Pancreas (tissue), 10 donors: ENCODE results near the gene SLC4A2. TPM values are rescaled to one million over a fixed set of nuclear protein-coding genes. Genes with fewer than 3 reads are reported as not detected.

Experiments
- ATAC-seq, 4 donors: fragments of 200-7000 bp; cut with Tn5 transposase; one replicate each; pipeline versions ENCODE4 v1.8.0 to v1.9.1; 2020; ENCODE audit warnings: mild to moderate bottlenecking in 4 of 4, moderate library complexity in 4 of 4
- DNase-seq, 6 donors: peaks; one replicate each; pipeline ENCODE4 v3.0.0-alpha.2; 2020
- FAIRE-seq: peaks from 2 replicates; lab custom pipeline; 2012; peaks lifted over from hg19 to GRCh38; lab: Jason Lieb, UNC
- H3K27ac ChIP-seq, 4 donors: fragments of 200-600 bp; sonication (generic); 1 replicate in 3 of 4; 2 replicates in 1 of 4; pipeline versions ENCODE4 v1.5.0 to v1.8.0; 2020
- H3K27me3 ChIP-seq, 4 donors: fragments of 200-600 bp; one replicate each; pipeline ENCODE4 v1.8.0; 2021
- H3K36me3 ChIP-seq, 3 donors: fragments of 200-600 bp; sonication (generic) in 1 of 3; one replicate each; pipeline versions ENCODE4 v1.5.0 to v1.8.0; 2020 to 2021
- H3K4me1 ChIP-seq, 3 donors: fragments of 200-600 bp; one replicate each; pipeline ENCODE4 v1.8.0; 2021
- H3K4me3 ChIP-seq, 4 donors: fragments of 200-600 bp; sonication (generic) in 2 of 4; one replicate each; pipeline versions ENCODE4 v1.5.0 to v1.8.0; 2020 to 2021
- H3K9me3 ChIP-seq, 4 donors: fragments of 200-600 bp; one replicate each; pipeline ENCODE4 v1.8.0; 2021
- CTCF ChIP-seq, 4 donors: fragments of 200-600 bp; sonication (generic) in 3 of 4; IDR thresholded peaks; one replicate each; pipeline versions ENCODE4 v1.5.0 to v1.8.0; 2021; ENCODE audit warnings: antibody characterized with exemption in 4 of 4
- WGBS, 2 donors: extraction: QIAGEN DNeasy Blood & Tissue Kit; methylation state at CpG; one replicate each; pipeline ENCODE4 v1.1.7; 2013; 5-methylcytosine and 5-hydroxymethylcytosine counted together
- intact Hi-C, 3 donors: fragments of 100-400 bp; cut with DNase I; formaldehyde crosslinking; loops; one replicate each; pipeline versions ENCODE4 v1.11.1 to v1.14.2; 2022
- polyA plus RNA-seq, 2 donors: library from polyadenylated mRNA; stranded (reverse); fragments of 200-250 nt; gene quantifications; one replicate each; pipeline ENCODE4 v1.2.3, GENCODE V29; 2013
- total RNA-seq, 6 donors: library from RNA; stranded (reverse); fragmentation: NEBNext Ultra II Directional in 4 of 6; extraction: Animal tissue kit (Norgen Biotek cat#: 25700) in 4 of 6; gene quantifications; one replicate each; pipeline versions ENCODE4 v1.2.1 to v1.2.4, GENCODE V29; 2021 to 2023
- donor health status: healthy with polysubstance abuse.
- donor health status: DM: no; HTN: no; CAD: no; lungs with moderate emphysema.
- donor health status: DM: no; HTN: no; CAD: no.
- donor health status: control.
- donor health status: control.
- donor health status: Bipolar disorder and iron deficiency.
- donor health status: DM: yes; HTN: yes; CAD: no.
- donor health status: DM: no; HTN: no; CAD: no.
- donor health status: DM: no; HTN: no; CAD: no.
- donor health status: DM: yes; HTN: yes; CAD: no.

SLC4A2 gene
- total and polyA plus RNA-seq, 8 donors: 69.2 to 211 (median 87.2) TPM

DNA sequence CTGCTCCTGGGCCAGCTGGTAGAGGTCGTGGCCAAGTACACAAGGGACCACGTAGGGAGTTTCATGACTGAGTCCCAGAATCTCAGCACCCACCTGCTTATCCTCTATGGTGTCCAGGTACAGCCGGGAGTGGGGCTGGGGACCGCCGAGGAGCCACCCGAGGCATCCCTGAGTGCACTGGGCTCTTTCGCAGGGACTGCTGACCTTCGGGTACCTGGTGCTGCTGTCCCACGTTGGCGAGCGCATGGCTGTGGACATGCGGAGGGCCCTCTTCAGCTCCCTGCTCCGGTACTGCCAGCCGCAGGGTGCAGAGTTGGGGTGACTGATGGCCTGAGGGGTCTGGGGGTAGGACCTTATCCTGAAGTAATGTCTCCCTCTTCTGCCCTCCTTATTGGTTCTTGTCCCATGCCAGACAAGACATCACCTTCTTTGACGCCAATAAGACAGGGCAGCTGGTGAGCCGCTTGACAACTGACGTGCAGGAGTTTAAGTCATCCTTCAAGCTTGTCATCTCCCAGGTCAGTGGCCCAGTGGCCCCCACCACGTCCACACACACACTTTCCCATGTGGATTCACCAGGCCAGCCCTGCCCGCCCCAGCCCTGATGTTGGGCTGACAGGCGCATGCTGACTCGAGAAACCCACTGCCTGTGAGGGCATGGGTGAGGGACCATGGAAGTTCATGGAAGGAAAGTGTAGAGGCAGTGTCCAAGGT is 24.9 kb upstream of the SLC4A2 start:
- intact Hi-C loops: loop anchor here in 1 of 3 donors (5.0 kb wide), 1 partner anchor 78 kb away; no protein-coding TSS in a partner anchor
- Histone ChIP-seq H3K9me3 (no peaks in the 10 kb centered on the region), H3K4me3 (no peak overlapping the region), H3K27ac (no peak overlapping the region), H3K36me3 (peaks cover 0 to 16% (median 0%) of the 10 kb centered on the region in 3 donors), H3K4me1 (peaks cover 0 to 6% (median 0%) of the 10 kb centered on the region in 3 donors), H3K27me3 (no peaks in the 10 kb centered on the region)
- DNase-seq: peak in 1 of 6 donors; percentile 44
- no peak for TF ChIP-seq CTCF (IDR thresholded peaks at IDR 0.05)
- 91 to 93% methylated on average over 21 of the region's 21 CpGs for WGBS, 2 donors
- FAIRE-seq: no peak
- ATAC-seq: no peak

DNA sequence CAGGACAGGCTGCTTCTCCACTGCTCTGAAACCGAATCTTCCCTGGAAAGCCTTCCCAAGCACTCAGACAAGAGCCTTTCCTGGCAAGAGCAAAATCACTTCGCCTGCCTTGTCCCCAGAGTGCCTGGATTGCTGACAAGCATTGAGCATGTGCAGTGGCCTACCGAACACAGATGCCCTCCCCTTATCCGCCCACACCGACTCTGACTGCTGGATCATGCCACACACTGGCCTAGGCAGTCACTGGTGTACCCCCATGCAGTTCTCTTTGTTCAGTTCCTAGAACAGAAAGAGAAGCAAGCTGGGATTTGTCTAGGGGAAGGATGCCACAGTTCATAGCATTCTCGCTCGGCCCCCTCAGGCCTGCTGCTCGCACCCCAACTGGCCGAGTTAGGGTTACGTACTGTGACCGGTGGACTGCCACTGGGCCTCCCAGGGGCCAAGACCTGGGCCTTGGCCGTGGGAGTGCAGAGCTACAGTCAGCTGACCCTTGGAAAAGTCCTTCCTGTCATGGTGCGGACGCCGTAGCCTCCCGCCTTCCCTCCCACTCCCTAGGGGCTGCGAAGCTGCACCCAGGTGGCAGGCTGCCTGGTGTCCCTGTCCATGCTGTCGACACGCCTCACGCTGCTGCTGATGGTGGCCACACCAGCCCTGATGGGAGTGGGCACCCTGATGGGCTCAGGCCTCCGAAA is 24.2 kb upstream of the SLC4A2 start:
- H3K27ac ChIP-seq: no peak overlapping the region
- ATAC-seq (no peak), FAIRE-seq (no peak), DNase-seq (peak in 1 of 6 donors; percentile 49)
- no peak overlapping the region for H3K4me3 ChIP-seq
- no peaks in the 10 kb centered on the region for H3K9me3 ChIP-seq
- peaks cover 0 to 7% (median 0%) of the 10 kb centered on the region in 3 donors for H3K4me1 ChIP-seq
- 88 to 89% methylated on average over 21 of the region's 21 CpGs for WGBS, 2 donors
- TF ChIP-seq CTCF (IDR thresholded peaks at IDR 0.05): no peak
- intact Hi-C loops: no loop called here
- no peaks in the 10 kb centered on the region for H3K27me3 ChIP-seq
- peaks cover 0 to 16% (median 0%) of the 10 kb centered on the region in 3 donors for H3K36me3 ChIP-seq

DNA sequence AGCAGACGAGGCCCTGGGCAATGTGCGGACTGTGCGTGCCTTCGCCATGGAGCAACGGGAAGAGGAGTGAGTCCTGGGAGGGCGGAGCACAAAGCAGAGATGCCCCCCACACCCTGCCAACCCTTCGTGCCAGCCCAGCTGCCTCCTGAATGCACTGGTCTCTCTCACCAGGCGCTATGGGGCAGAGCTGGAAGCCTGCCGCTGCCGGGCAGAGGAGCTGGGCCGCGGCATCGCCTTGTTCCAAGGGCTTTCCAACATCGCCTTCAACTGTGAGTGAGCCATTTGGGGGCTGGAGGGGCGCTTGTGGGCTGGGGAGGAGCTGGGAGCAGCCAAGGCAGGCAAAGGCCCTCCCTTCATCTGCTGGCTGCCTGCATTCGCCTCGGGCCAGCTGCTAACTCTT is 23.5 kb upstream of the SLC4A2 start:
- peak in 1 of 6 donors; percentile 60 for DNase-seq
- H3K27ac ChIP-seq: no peak overlapping the region
- no peak for TF ChIP-seq CTCF (IDR thresholded peaks at IDR 0.05)
- H3K27me3 ChIP-seq: no peaks in the 10 kb centered on the region
- WGBS, 2 donors: 94 to 95% methylated on average over 17 of the region's 17 CpGs
- intact Hi-C loops: no loop called here
- H3K9me3 ChIP-seq: no peaks in the 10 kb centered on the region
- H3K36me3 ChIP-seq: peaks cover 0 to 16% (median 0%) of the 10 kb centered on the region in 3 donors
- FAIRE-seq: no peak
- no peak overlapping the region for H3K4me3 ChIP-seq
- no peak for ATAC-seq
- peaks cover 0 to 7% (median 0%) of the 10 kb centered on the region in 3 donors for H3K4me1 ChIP-seq

GRCh38 chr7:151038951-151039849 is 20.2 kb upstream of the SLC4A2 start:
- no peak overlapping the region for H3K4me3 ChIP-seq
- no peak for TF ChIP-seq CTCF (IDR thresholded peaks at IDR 0.05)
- H3K36me3 ChIP-seq: peaks cover 0 to 16% (median 0%) of the 10 kb centered on the region in 3 donors
- DNase-seq (peak; percentile 26 to 90 (median 70)), FAIRE-seq (no peak), ATAC-seq (peak; percentile 35 to 86 (median 70))
- peak overlapping the region in 2 of 4 donors; percentile 30 to 32 for H3K27ac ChIP-seq
- intact Hi-C loops: no loop called here
- WGBS, 2 donors: 59 to 61% methylated on average over 12 of the region's 12 CpGs
- peaks cover 0 to 7% (median 0%) of the 10 kb centered on the region in 3 donors for H3K4me1 ChIP-seq
- H3K9me3 ChIP-seq: no peaks in the 10 kb centered on the region
- H3K27me3 ChIP-seq: no peaks in the 10 kb centered on the region
